Lower lobe of right lung (tissue), 2 donors: ENCODE data around the gene DPYSL4. TPM values are rescaled to one million over a fixed set of nuclear protein-coding genes. Genes with fewer than 3 reads are reported as not detected.

ENCODE experiments used
- ATAC-seq, 2 donors: fragments of 200-7000 bp; cut with Tn5 transposase; one replicate each; pipeline ENCODE4 v1.9.1; 2020 to 2022; ENCODE audit warnings: mild to moderate bottlenecking in 2 of 2, moderate library complexity in 2 of 2
- DNase-seq: peaks from one replicate; pipeline ENCODE4 v3.0.0-alpha.2; 2020
- H3K27ac ChIP-seq: fragments of 200-600 bp; one replicate; pipeline ENCODE4 v1.8.0; 2022
- H3K27me3 ChIP-seq: fragments of 200-600 bp; one replicate; pipeline ENCODE4 v1.8.0; 2022; ENCODE audit warnings: low read depth
- H3K36me3 ChIP-seq: fragments of 200-600 bp; one replicate; pipeline ENCODE4 v1.8.0; 2022; ENCODE audit warnings: mild to moderate bottlenecking
- H3K4me1 ChIP-seq: fragments of 200-600 bp; one replicate; pipeline ENCODE4 v1.8.0; 2022
- H3K4me3 ChIP-seq: fragments of 200-600 bp; one replicate; pipeline ENCODE4 v1.8.0; 2022; ENCODE audit warnings: mild to moderate bottlenecking
- H3K9me3 ChIP-seq: fragments of 200-600 bp; one replicate; pipeline ENCODE4 v1.8.0; 2022
- intact Hi-C: fragments of 100-400 bp; cut with DNase I; formaldehyde crosslinking; loops from one replicate; pipeline ENCODE4 v1.11.0; 2022
- total RNA-seq: library from RNA; stranded (reverse); fragmentation: NEBNext Ultra II Directional; extraction: Animal tissue kit (Norgen Biotek cat#: 25700); gene quantifications from one replicate; pipeline ENCODE4 v1.2.1, GENCODE V29; 2021
- TF ChIP-seq, protein P1 (sequence below): fragments of 200-600 bp; IDR thresholded peaks from one replicate; pipeline ENCODE4 v1.8.0; 2022; ENCODE audit warnings: antibody characterized with exemption, mild to moderate bottlenecking
- donor health status: DM: no; HTN: yes; CAD: no; lungs with severe emphysema.

DPYSL4 gene
- total RNA-seq, 1 donor from 2014 or later = 2.1 TPM

DNA sequence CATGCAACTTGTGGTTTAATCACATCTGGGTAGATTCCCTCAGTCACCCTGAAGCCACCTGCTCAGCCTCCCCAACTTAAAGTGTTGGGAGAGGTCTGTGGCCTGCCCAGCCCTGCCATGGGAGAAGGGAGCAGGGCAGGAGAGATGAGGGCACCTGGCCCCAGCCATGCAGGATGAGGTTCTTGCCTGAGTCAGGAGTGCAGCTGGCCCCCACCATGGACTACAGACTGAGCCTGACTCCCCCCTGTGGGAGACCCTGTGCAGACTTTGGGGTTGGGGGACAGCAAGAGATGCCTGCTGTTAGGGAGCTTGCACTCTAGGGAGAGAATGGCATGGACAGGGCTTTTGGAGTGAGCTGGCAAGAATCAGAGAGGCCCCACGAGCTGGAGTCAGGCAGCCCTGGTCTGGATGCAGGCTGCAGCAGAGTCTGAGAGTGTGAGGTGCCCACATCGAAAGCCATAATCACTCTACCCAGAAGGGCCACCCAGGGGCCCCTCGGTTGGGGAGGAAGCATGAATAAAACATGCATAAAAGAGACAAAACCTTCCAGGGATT is 34.7 kb upstream of the DPYSL4 start:
- intact Hi-C loops = no loop called here
- Histone ChIP-seq H3K4me1 (no peaks in the 10 kb centered on the region), H3K36me3 (no peaks in the 10 kb centered on the region), H3K4me3 (no peak overlapping the region), H3K9me3 (no peaks in the 10 kb centered on the region), H3K27me3 (no peaks in the 10 kb centered on the region), H3K27ac (no peak overlapping the region)
- ATAC-seq (no peak), DNase-seq (peak; percentile 26)
- TF ChIP-seq, protein P1, sequence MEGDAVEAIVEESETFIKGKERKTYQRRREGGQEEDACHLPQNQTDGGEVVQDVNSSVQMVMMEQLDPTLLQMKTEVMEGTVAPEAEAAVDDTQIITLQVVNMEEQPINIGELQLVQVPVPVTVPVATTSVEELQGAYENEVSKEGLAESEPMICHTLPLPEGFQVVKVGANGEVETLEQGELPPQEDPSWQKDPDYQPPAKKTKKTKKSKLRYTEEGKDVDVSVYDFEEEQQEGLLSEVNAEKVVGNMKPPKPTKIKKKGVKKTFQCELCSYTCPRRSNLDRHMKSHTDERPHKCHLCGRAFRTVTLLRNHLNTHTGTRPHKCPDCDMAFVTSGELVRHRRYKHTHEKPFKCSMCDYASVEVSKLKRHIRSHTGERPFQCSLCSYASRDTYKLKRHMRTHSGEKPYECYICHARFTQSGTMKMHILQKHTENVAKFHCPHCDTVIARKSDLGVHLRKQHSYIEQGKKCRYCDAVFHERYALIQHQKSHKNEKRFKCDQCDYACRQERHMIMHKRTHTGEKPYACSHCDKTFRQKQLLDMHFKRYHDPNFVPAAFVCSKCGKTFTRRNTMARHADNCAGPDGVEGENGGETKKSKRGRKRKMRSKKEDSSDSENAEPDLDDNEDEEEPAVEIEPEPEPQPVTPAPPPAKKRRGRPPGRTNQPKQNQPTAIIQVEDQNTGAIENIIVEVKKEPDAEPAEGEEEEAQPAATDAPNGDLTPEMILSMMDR = no peak

DNA sequence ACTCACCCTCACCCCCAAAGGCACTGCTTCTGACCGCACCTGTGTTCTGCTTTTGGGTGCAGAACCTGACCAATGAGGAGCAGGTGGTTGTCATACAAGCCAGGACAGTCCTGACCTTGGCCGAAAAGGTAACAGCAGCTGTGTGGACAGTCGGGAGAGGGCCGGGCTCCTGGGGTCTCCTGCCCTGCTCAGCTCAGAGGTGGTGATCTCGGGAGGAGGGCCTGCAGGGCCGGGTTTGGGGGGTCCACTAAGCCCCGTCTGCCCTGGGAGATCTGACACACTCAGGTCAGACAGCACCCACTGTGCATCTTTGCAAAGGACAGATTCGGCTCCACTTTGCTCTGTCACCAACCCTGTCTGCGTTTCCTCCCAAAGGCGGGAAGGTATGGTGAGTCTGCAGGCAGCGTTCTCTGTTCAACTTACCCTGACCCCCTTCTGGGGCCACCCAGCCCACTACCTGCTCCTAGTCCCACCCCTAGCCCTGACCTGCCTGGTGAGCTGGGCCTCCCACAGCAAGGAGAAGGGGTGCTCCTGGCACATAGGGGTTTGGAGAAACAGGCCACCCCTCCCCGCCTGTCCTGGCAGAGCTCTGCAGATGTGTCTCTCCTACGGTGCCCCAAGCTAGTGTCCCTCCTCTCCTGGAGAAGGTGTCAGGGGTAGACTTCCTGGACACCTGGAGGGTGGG is 33.7 kb upstream of the DPYSL4 start:
- intact Hi-C loops = no loop called here
- TF ChIP-seq, protein P1 = no peak

DNA sequence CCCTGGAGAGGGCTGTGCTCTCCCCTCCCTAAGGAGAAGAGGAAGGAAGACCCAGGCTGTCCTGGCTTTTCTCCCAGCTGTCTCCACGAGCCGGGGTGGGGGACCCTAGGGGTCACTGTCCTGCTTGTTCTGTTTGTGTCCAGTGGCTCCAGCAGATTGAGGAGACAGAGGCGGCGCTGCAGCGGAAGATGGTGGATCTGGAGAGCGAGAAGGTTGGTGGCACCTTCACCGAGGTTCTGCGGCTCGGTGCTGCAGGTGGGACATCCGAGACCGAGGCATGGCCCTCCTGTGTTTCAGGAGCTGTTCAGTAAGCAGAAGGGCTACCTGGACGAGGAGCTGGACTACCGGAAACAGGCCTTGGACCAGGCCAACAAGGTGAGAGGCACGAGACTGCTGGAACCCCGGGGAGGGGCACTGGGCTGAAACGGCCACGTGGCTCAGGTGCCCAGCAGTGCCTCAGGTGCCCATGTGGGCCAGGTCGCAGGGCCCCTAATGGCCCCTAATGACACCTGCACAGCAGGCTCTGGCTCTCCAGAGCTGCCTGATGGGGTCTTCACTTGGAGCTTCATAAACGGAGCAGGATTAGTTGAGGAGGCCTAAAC is 33.0 kb upstream of the DPYSL4 start:
- no peak overlapping the region for H3K27ac ChIP-seq
- DNase-seq = no peak
- no peaks in the 10 kb centered on the region for H3K27me3 ChIP-seq
- H3K4me1 ChIP-seq = no peaks in the 10 kb centered on the region
- H3K36me3 ChIP-seq = no peaks in the 10 kb centered on the region
- no peak overlapping the region for H3K4me3 ChIP-seq
- intact Hi-C loops = no loop called here
- ATAC-seq = no peak
- H3K9me3 ChIP-seq = no peaks in the 10 kb centered on the region
- TF ChIP-seq, protein P1 = no peak

More for the DNA sequence above, 33.7 kb upstream of the DPYSL4 start:
- H3K27ac ChIP-seq = no peak overlapping the region
- H3K4me1 ChIP-seq = no peaks in the 10 kb centered on the region
- ATAC-seq (no peak), DNase-seq (peak; percentile 30)
- H3K4me3 ChIP-seq = no peak overlapping the region
- no peaks in the 10 kb centered on the region for H3K27me3 ChIP-seq
- H3K9me3 ChIP-seq = no peaks in the 10 kb centered on the region
- H3K36me3 ChIP-seq = no peaks in the 10 kb centered on the region

DNA sequence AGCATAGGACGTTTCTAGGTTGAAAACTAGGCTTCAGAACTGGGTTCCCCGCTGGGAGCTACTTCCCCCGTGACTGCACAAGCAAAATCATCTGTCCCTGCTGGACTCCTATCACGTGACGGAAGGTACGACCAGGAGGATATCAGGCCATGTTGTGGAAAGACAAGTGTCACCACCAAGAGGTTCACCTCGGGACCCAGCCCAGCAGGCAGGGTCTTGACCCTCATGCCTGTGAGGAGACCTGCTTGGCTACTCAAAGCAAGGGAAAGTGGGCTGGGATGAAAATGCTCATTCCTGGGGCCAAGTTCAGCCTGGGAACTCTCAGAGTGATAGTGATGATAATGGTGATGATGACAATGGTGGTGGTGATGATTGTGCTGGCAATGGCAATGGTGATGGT is 32.3 kb upstream of the DPYSL4 start:
- no peaks in the 10 kb centered on the region for H3K36me3 ChIP-seq
- TF ChIP-seq, protein P1 = no peak
- intact Hi-C loops = no loop called here
- ATAC-seq = no peak
- H3K27me3 ChIP-seq = no peaks in the 10 kb centered on the region
- H3K4me3 ChIP-seq = no peak overlapping the region
- no peaks in the 10 kb centered on the region for H3K4me1 ChIP-seq
- no peak for DNase-seq
- H3K27ac ChIP-seq = no peak overlapping the region
- H3K9me3 ChIP-seq = no peaks in the 10 kb centered on the region

DNA sequence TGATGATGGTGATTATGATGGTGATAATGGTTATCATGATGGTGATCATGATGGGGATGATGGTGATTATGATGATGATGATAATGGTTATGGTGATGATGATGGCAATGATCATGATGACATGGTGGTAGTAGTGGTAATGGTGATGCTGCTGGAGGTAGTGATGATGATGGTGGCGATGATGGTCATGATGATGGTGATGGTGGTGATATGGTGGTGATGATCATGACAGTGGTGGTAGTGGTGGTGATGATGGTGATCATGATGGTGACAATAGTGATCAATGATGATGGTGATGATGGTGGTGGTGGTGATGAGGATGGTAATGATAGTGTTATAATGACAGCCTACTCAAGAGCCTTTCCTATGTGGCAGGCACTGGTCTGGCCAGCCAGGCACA is 31.8 kb upstream of the DPYSL4 start:
- Histone ChIP-seq H3K4me3 (no peak overlapping the region), H3K27me3 (no peaks in the 10 kb centered on the region), H3K36me3 (no peaks in the 10 kb centered on the region), H3K27ac (no peak overlapping the region), H3K9me3 (no peaks in the 10 kb centered on the region), H3K4me1 (no peaks in the 10 kb centered on the region)
- intact Hi-C loops = no loop called here
- TF ChIP-seq, protein P1 = no peak
- DNase-seq = no peak
- no peak for ATAC-seq
